Measurements from ENCODE around the gene CDC14A.

DNA sequence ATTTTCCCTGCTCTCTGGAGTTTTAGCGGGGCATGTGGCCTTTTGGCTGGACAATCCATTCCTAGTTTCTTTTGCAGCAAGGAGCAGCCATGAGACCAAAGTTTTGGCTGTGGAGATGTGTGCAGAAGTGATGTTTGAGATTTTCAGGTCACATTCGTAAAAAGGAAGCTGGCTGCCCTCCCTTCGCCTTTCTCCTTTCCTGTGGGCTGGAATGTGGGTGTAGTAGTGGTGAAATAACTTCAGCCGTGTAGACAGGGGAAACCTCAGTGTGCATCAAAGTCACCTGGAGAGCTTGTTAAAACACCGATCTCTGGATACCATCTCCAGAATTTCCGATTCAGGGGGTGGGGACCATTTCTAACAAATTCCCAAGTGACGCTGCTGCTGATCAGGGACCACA lies 180.3 kb downstream of the CDC14A start:
- TF ChIP-seq, protein P1, sequence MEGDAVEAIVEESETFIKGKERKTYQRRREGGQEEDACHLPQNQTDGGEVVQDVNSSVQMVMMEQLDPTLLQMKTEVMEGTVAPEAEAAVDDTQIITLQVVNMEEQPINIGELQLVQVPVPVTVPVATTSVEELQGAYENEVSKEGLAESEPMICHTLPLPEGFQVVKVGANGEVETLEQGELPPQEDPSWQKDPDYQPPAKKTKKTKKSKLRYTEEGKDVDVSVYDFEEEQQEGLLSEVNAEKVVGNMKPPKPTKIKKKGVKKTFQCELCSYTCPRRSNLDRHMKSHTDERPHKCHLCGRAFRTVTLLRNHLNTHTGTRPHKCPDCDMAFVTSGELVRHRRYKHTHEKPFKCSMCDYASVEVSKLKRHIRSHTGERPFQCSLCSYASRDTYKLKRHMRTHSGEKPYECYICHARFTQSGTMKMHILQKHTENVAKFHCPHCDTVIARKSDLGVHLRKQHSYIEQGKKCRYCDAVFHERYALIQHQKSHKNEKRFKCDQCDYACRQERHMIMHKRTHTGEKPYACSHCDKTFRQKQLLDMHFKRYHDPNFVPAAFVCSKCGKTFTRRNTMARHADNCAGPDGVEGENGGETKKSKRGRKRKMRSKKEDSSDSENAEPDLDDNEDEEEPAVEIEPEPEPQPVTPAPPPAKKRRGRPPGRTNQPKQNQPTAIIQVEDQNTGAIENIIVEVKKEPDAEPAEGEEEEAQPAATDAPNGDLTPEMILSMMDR (conservative IDR thresholded peaks at IDR 0.05; ENCODE audit: low read length) = no peak
- TF ChIP-seq EZH2phosphoT487 (IDR thresholded peaks at IDR 0.05; ENCODE audit: borderline replicate concordance, low read depth, low read length) = no peak
